GM19043 (cell line): ENCODE data around the gene BRINP1.
"Not testable (repeated sequence)": the region's sequence is repeated elsewhere in the genome, so short reads cannot be mapped to it uniquely, and the experiment has no call there.

Experiments
- ATAC-seq: cut with Tn5 transposase; IDR thresholded peaks from one replicate; pipeline ENCODE4 v1.9.1; 2021; ENCODE audit warnings: low read depth; ENCODE audit not compliant: unreplicated experiment

Gene BRINP1

GRCh38 chr9:119215651-119216050 is 153.6 kb downstream of the BRINP1 start:
- ATAC-seq = no peak

DNA sequence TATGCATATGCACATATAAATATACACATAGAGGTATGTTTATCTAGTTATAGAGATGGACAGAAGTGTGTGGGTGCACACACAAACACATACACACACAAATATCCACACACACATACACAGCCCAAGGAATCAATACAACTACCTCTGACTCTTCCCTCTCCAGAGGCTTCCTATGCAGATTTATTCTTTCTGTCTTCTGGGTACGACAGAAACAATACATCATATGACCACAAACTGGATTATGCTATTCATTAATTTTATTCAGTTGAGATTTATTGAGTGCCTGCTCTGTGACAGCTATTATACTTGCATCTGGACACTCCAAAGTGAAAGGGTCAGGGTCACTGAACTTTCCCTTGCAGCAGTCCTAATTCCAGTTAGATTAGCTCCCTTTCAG is 155.8 kb downstream of the BRINP1 start:
- no peak for ATAC-seq

GRCh38 chr9:119197893-119198607 is 171.2 kb downstream of the BRINP1 start:
- ATAC-seq = no peak

DNA sequence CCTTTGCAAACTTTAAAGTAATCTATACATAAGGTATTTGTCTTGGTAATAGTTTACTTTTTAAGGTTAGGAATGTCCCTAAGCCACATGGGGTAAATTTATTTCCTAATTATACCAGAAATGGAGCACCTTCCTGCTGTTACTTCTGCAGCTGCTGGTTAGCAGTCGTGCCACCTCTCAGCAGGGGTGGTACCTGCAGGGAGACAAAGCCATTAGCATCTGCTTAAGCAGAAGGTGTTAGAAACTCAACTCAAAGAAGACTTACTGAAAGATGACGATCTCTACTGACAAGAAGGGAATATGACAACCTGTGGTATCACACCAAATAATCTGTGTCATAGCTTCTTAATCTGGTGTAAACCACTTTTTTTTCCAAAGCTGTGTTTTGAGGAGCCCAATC is 173.7 kb downstream of the BRINP1 start:
- no peak for ATAC-seq

DNA sequence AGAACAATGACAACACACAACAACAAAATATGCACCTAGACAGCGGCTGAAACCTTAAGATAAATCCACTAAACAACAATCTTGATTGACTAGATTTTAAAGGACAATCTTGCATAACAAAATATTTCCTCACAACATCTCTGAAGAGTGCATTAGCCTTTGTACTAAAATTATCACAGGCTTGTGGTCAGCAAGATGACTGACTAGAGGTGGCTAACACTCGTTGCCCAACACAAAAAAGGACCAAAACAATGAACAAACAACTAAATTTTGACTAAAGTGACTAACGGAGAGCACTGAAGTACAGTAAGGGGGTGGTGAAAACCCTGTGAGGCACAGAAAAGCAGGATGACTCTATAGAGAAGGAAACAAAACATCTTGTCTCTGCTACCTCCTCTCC is 183.9 kb downstream of the BRINP1 start:
- no peak for ATAC-seq

- ATAC-seq = no peak
These were observed 184.8 kb downstream of the BRINP1 start for GRCh38 chr9:119184265-119184936.

DNA sequence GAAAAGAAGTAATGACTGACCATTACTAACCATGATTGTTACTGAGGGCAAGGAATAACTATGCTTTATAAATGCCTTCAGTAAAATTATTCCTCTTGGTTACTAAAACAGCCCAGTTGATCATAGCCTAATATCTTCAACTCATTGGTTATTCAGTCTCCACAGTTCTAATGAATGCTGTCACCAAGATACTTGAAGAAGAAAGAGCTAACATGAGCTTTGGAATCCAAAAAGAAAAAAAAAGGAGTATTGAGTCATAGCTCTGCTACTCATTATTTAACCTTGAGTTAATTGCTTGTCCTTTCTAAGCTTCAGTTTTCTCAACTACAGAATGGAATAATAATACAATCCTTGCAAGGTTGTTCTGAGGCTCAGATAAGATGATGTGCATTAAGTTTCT is 187.7 kb downstream of the BRINP1 start:
- ATAC-seq = no peak

DNA sequence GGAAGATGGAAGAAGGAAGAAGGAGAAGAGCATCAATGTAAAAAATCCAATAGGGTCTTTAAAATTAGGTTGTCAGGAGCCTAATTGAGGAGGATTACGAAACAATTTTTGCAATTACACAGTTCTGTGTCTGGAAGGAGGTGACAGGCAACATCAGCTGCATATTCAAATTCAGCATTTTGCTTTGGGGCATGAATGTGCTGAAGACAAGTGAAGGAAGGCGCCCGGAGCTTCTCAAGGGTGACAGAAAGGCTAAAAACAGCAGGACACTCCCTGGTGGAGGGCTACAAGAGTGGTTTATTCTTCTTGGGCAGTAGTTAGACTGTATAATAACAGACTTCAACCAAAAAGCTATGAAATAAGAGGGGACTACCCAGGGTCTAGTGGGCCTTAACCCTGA is 188.3 kb downstream of the BRINP1 start:
- ATAC-seq = no peak

DNA sequence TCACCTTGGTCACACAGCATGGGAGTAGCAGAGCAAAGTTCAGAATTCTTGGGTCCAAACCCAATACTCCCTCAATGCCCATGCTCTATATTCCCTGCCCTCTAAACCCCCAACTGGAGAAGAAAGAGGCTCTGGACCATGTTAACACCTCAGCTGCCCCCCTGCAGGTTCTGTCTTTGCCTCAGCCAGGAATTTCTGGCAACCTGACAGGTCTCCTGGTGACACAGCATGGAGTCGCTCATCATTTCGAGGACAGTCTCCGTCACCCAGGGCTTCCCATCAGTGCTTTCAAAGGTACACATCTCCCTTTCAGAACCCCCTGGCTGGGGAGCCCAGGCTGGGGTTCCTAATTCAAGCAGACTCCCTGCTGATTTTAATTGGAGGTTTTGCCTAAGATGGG is 189.5 kb downstream of the BRINP1 start:
- ATAC-seq = no peak

DNA sequence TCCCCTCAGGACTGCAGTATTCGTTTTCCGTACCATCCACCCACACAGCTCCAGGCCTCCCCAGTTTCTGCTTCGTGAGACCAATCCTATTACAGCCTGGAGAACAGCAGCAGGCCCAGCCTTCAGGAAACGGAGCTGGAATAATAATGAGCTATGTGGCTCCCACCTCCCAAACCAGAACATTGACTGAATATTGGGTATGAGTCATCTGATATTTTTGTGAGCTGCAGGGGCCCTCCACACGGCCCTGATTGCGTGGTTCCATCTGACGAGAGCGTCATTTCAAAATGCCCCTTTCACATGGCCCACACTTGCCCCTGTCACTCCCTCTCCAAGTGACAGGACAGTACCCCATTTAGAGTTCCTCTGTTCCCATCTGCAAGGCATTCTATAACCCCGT is 192.0 kb downstream of the BRINP1 start:
- no peak for ATAC-seq

DNA sequence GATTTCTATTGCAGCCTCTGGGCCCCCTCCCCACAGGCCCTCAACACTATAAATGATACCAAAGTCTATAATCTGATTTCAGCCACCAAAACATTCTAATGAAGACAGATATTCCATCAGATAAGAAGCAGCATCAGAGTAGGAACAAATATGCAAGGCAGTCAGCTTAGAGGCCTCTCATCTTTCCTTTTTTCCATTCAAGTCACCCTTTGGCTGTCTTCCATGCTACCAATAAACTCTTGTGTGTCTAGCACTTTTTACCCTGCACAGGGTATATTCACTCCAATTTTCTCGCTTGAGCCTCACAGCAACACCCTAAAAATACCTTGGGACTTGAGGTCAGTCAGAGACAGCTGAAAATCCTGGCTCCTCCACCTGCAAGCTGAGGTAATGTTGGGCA is 193.7 kb downstream of the BRINP1 start:
- no peak for ATAC-seq

DNA sequence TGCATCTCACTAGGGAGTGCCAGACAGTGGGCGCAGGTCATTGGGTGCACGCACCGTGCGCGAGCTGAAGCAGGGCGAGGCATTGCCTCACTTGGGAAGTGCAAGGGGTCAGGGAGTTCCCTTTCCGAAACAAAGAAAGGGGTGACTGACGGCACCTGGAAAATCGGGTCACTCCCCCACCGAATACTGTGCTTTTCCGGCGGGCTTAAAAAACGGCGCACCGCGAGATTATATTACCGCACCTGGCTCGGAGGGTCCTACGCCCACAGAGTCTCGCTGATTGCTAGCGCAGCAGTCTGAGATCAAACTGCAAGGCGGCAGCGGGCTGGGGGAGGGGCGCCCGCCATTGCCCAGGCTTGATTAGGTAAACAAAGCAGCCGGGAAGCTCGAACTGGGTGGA is 200.0 kb downstream of the BRINP1 start:
- ATAC-seq = not testable (repeated sequence)

DNA sequence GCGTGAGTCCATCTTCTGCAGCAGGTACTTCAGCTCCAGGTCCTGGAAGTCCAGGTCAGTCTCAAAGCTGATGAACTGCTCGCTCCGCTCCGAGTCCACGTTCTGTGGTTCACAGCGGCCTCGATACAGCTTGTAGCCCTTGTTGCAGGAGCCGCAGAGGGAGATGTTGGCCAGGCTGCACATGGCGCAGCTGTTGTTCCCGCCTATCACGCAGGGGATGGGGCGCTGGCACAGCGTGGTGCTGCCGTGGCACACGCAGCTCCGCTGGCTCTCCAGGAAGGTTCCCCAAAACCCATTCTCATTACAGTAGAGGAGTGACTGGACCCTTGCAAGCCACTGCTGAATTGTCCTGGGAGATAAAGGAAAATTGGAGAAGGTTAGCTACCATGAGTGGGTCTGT is 201.4 kb downstream of the BRINP1 start:
- ATAC-seq = no peak

DNA sequence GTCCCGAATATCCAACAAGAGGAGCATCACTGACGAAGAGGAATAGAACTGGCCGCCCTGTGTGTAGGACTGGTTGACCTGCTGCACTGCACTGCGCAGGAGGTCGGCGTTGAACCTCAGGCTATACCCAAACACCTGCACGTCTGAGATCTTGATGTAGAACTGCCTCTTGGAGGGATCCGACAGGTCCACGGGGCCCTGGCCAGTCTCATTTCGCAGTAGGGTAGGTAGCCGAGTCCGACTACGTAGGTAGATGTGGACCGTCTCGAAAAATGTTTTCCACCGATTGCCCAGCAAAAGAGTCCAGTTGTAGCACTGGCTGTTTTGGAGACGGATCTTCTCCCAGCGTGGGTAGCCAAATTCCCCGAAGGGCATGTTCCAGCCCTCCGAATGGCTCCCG is 202.0 kb downstream of the BRINP1 start:
- no peak for ATAC-seq

- ATAC-seq = no peak
These were observed 203.1 kb downstream of the BRINP1 start for GRCh38 chr9:119166096-119166495.

- no peak for ATAC-seq
These were observed 204.1 kb downstream of the BRINP1 start for GRCh38 chr9:119165131-119165530.

GRCh38 chr9:119164716-119165115 is 204.5 kb downstream of the BRINP1 start:
- no peak for ATAC-seq

DNA sequence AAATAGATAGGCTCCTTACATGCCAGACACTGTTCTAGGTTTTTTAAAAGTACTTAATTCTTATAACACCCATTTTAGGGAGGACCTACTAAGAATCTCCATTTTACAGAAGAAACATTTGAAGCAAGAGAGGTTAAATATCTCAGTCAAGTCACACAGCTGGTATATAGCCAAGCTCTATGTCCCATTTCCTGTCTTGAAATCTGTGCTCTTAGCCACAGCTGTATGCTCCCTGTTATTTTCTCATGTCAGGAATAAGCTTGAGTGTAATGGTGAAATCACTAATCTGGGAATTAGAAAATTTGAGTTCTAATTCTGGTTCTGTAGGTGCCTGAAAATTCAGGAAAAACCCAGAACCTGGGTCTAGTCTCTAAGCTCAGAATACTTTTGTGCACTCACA is 208.7 kb downstream of the BRINP1 start:
- no peak for ATAC-seq

GRCh38 chr9:119159386-119159785 is 209.8 kb downstream of the BRINP1 start:
- no peak for ATAC-seq

DNA sequence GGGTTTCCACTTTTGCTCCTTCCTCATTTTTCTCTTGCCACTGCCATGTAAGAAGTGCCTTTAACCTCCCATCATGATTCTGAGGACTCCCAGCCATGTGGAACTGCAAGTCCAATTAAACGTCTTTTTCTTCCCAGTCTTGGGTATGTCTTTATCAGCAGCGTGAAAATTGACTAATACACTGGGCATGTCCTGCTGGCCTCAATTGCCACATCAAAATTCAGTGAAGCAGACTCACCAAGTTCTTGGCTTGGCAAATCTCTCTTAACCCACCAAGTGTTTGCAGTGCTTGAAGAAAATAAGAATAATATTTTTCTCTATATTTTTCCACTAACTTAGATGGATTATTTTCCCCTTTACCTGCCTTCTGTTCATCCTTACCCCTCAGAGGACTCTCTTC is 212.0 kb downstream of the BRINP1 start:
- no peak for ATAC-seq

GRCh38 chr9:119156354-119156753 is 212.9 kb downstream of the BRINP1 start:
- ATAC-seq = no peak

- no peak for ATAC-seq
These were observed 214.7 kb downstream of the BRINP1 start for GRCh38 chr9:119154527-119154926.
